HG02840 (cell line): Measurements from ENCODE around the gene DNAJB8.

Experiments used
- ATAC-seq: cut with Tn5 transposase; IDR thresholded peaks from one replicate; pipeline ENCODE4 v1.9.1; 2021; ENCODE audit warnings: mild to moderate bottlenecking, moderate library complexity, moderate number of reproducible peaks; ENCODE audit not compliant: unreplicated experiment, low FRiP score

The DNAJB8 gene

GRCh38 chr3:128452678-128453275 is 13.9 kb downstream of the DNAJB8 start:
- ATAC-seq, result no peak

- ATAC-seq, result no peak
Measured at GRCh38 chr3:128452120-128452519, 14.6 kb downstream of the DNAJB8 start.

- no peak for ATAC-seq
Measured at GRCh38 chr3:128449111-128449638, 17.5 kb downstream of the DNAJB8 start.

GRCh38 chr3:128448491-128448890 is 18.2 kb downstream of the DNAJB8 start:
- no peak for ATAC-seq

- no peak for ATAC-seq
Measured at GRCh38 chr3:128447561-128448013, 19.1 kb downstream of the DNAJB8 start.

- ATAC-seq, result no peak
Measured at GRCh38 chr3:128446821-128447220, 19.9 kb downstream of the DNAJB8 start.

GRCh38 chr3:128445357-128445756 is 21.3 kb downstream of the DNAJB8 start:
- no peak for ATAC-seq

GRCh38 chr3:128443771-128444170 is 22.9 kb downstream of the DNAJB8 start:
- ATAC-seq, result no peak

- ATAC-seq, result no peak
Measured at GRCh38 chr3:128442949-128443348, 23.7 kb downstream of the DNAJB8 start.

GRCh38 chr3:128442070-128442469 is 24.6 kb downstream of the DNAJB8 start:
- no peak for ATAC-seq

- no peak for ATAC-seq
Measured at GRCh38 chr3:128439226-128439625, 27.5 kb downstream of the DNAJB8 start.

GRCh38 chr3:128438488-128439072 is 28.1 kb downstream of the DNAJB8 start:
- no peak for ATAC-seq

GRCh38 chr3:128436214-128436613 is 30.5 kb downstream of the DNAJB8 start:
- ATAC-seq, result no peak

GRCh38 chr3:128435561-128435960 is 31.1 kb downstream of the DNAJB8 start:
- ATAC-seq, result no peak

- ATAC-seq, result no peak
Measured at GRCh38 chr3:128435058-128435457, 31.6 kb downstream of the DNAJB8 start.

- ATAC-seq, result no peak
Measured at GRCh38 chr3:128434524-128434923, 32.2 kb downstream of the DNAJB8 start.

- no peak for ATAC-seq
Measured at GRCh38 chr3:128433837-128434165, 32.9 kb downstream of the DNAJB8 start.

GRCh38 chr3:128432971-128433836 is 33.5 kb downstream of the DNAJB8 start:
- ATAC-seq, result no peak

- no peak for ATAC-seq
Measured at GRCh38 chr3:128432301-128432970, 34.3 kb downstream of the DNAJB8 start.

GRCh38 chr3:128431803-128432300 is 34.8 kb downstream of the DNAJB8 start:
- no peak for ATAC-seq

GRCh38 chr3:128430731-128431130 is 36.0 kb downstream of the DNAJB8 start:
- no peak for ATAC-seq
